CD14-positive monocyte (primary cell): Measurements from ENCODE around the gene PNMA6F. TPM values are rescaled to one million over a fixed set of nuclear protein-coding genes. Genes with fewer than 3 reads are reported as not detected.

ENCODE experiments used
- DNase-seq, 3 donors: peaks; one replicate each; pipeline ENCODE4 v3.0.0-alpha.2; 2011 to 2022
- H2AFZ ChIP-seq: 2 replicates; pipeline ENCODE4 v1.6.0; 2012; ENCODE audit warnings: mild to moderate bottlenecking, low read depth, low read length, inconsistent platforms; ENCODE audit not compliant: insufficient read depth, poor library complexity, severe bottlenecking
- H3K27ac ChIP-seq, 2 donors: 1 replicate in 1 of 2; 2 replicates in 1 of 2; pipeline ENCODE4 v1.5.1; 2012 to 2013; ENCODE audit warnings: low read length in 2 of 2, control low read depth in 1 of 2, inconsistent platforms in 1 of 2, low read depth in 1 of 2, mild to moderate bottlenecking in 1 of 2
- H3K27me3 ChIP-seq, 2 donors: one replicate each; pipeline versions ENCODE4 v1.6.0 to v1.6.1; 2011 to 2013; ENCODE audit warnings: low read length in 2 of 2; ENCODE audit not compliant: control insufficient read depth in 2 of 2, insufficient read depth in 2 of 2
- H3K36me3 ChIP-seq, 2 donors: replicated peaks in 1 of 2; 1 replicate in 1 of 2; 2 replicates in 1 of 2; pipeline versions ENCODE4 v1.5.1 to v1.6.1; 2012 to 2013; ENCODE audit warnings: low read length in 2 of 2, control low read depth in 1 of 2, inconsistent platforms in 1 of 2, mild to moderate bottlenecking in 1 of 2; ENCODE audit not compliant: insufficient read depth in 2 of 2, control insufficient read depth in 1 of 2
- H3K4me1 ChIP-seq, 2 donors: 1 replicate in 1 of 2; 2 replicates in 1 of 2; pipeline versions ENCODE4 v1.5.1 to v1.6.1; 2012 to 2013; ENCODE audit warnings: low read length in 2 of 2, control low read depth in 1 of 2, inconsistent platforms in 1 of 2, mild to moderate bottlenecking in 1 of 2, moderate library complexity in 1 of 2; ENCODE audit not compliant: insufficient read depth in 2 of 2, control insufficient read depth in 1 of 2
- H3K4me2 ChIP-seq: replicated peaks from 2 replicates; pipeline ENCODE3; 2012; ENCODE audit warnings: low read length, moderate library complexity, mild to moderate bottlenecking; ENCODE audit not compliant: poor library complexity, severe bottlenecking; ENCODE audit errors: extremely low read depth
- H3K4me3 ChIP-seq, 3 experiments: fragments of 200-600 bp in 1 of 3; sonication (generic) in 1 of 3; replicated peaks in 1 of 3; 1 replicate in 2 of 3; 2 replicates in 1 of 3; pipeline ENCODE4 v1.5.1; 2011 to 2013; ENCODE audit warnings: low read length in 3 of 3, mild to moderate bottlenecking in 3 of 3, control low read depth in 2 of 3, low read depth in 2 of 3, inconsistent platforms in 1 of 3, moderate library complexity in 1 of 3
- H3K79me2 ChIP-seq: 2 replicates; pipeline ENCODE4 v1.6.0; 2012; ENCODE audit warnings: mild to moderate bottlenecking, control low read depth, inconsistent platforms, low read length, moderate library complexity; ENCODE audit not compliant: insufficient read depth
- H3K9ac ChIP-seq: 2 replicates; pipeline ENCODE4 v1.6.0; 2017; ENCODE audit warnings: low read length, mild to moderate bottlenecking; ENCODE audit not compliant: insufficient read depth, poor library complexity, severe bottlenecking
- H3K9me3 ChIP-seq, 2 donors: replicated peaks in 1 of 2; 1 replicate in 1 of 2; 2 replicates in 1 of 2; pipeline versions ENCODE4 v1.5.1 to v1.6.1; 2012 to 2013; ENCODE audit warnings: low read length in 2 of 2, control low read depth in 1 of 2; ENCODE audit not compliant: control insufficient read depth in 1 of 2, insufficient read depth in 1 of 2
- H4K20me1 ChIP-seq: 2 replicates; pipeline ENCODE4 v1.6.0; 2012; ENCODE audit warnings: mild to moderate bottlenecking, low read length, control low read depth, moderate library complexity; ENCODE audit not compliant: insufficient read depth
- H3K27ac Mint-ChIP-seq, 7 donors: one replicate each; pipeline ENCODE4 v1.8.0; 2020; ENCODE audit warnings: mild to moderate bottlenecking in 7 of 7, mixed read lengths in 7 of 7, moderate library complexity in 6 of 7, inconsistent platforms in 2 of 7
- H3K27me3 Mint-ChIP-seq, 3 donors: one replicate each; pipeline ENCODE4 v1.8.0; 2021 to 2022; ENCODE audit warnings: low read depth in 3 of 3, mild to moderate bottlenecking in 3 of 3, mixed read lengths in 3 of 3, moderate library complexity in 3 of 3, inconsistent platforms in 1 of 3
- H3K36me3 Mint-ChIP-seq, 2 donors: one replicate each; pipeline ENCODE4 v1.8.0; 2020; ENCODE audit warnings: mixed read lengths in 2 of 2, inconsistent platforms in 1 of 2, mild to moderate bottlenecking in 1 of 2
- H3K4me1 Mint-ChIP-seq: one replicate; pipeline ENCODE4 v1.8.0; 2020; ENCODE audit warnings: mild to moderate bottlenecking, mixed read lengths
- H3K4me3 Mint-ChIP-seq, 2 donors: one replicate each; pipeline ENCODE4 v1.8.0; 2020; ENCODE audit warnings: mild to moderate bottlenecking in 2 of 2, mixed read lengths in 2 of 2, moderate library complexity in 1 of 2
- H3K9me3 Mint-ChIP-seq, 7 donors: one replicate each; pipeline ENCODE4 v1.8.0; 2020 to 2022; ENCODE audit warnings: mixed read lengths in 7 of 7, mild to moderate bottlenecking in 6 of 7, moderate library complexity in 6 of 7, inconsistent platforms in 2 of 7
- WGBS: methylation state at CpG from one replicate; pipeline ENCODE4 v1.1.5; 2013; ENCODE audit warnings: missing lambda C conversion rate; ENCODE audit not compliant: insufficient coverage; 5-methylcytosine and 5-hydroxymethylcytosine counted together
- intact Hi-C, 2 donors: fragments of 100-400 bp; cut with micrococcal nuclease; formaldehyde crosslinking; loops; one replicate each; pipeline versions ENCODE4 v1.15.0 to v1.15.1; 2023
- polyA plus RNA-seq, 3 donors: library from polyadenylated mRNA; depleted of rRNA in 1 of 3; unstranded in 2 of 3; stranded (reverse) in 1 of 3; fragments of 300-500 nt in 2 of 3; fragments of >200 nt in 1 of 3; fragmentation: Illumina TruSeq in 2 of 3; gene quantifications; 1 replicate in 2 of 3; 2 replicates in 1 of 3; pipeline ENCODE4 v1.2.3, GENCODE V29; 2012 to 2021
- TF ChIP-seq, protein P1 (sequence below): fragments of 200-600 bp; IDR thresholded peaks from one replicate; pipeline ENCODE4 v1.8.0; 2022; ENCODE audit warnings: antibody characterized with exemption, mild to moderate bottlenecking

The PNMA6F gene
- polyA plus RNA-seq, 3 donors: not detected

DNA sequence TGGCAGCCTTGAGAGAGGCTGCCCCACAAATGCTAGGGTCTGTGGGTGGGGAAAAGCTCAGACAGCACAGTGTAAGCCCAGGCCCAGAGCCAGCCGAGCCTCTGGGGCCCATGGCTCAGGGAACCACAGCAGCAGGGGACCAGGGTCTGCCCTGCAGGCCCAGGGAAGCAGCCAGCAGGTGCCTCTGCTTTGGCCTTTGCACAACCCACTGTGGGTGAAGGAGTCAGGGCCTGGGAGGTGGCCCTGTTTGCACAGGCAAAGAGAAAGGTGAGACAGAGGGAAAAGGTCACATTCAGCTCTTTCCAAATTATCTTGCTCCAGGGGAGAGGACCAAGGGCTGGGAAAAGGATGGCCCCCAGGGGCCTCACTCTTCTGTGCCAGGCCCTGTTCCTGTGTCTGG is 8.7 kb downstream of the PNMA6F start:
- no peaks in the 10 kb centered on the region for H3K4me1 ChIP-seq
- H3K27me3 ChIP-seq: no peaks in the 10 kb centered on the region
- DNase-seq: no peak
- Mint-ChIP-seq H3K36me3 (no peaks in the 10 kb centered on the region), H3K4me1 (no peaks in the 10 kb centered on the region), H3K27me3 (peaks cover 1 to 3% (median 2%) of the 10 kb centered on the region in 3 donors), H3K4me3 (no peak overlapping the region), H3K27ac (no peak overlapping the region), H3K9me3 (peaks cover 0 to 2% (median 0%) of the 10 kb centered on the region in 7 donors)
- H2AFZ ChIP-seq: no peak overlapping the region
- no peak overlapping the region for H3K9ac ChIP-seq
- intact Hi-C loops: no loop called here
- H3K4me3 ChIP-seq: no peak overlapping the region
- no peaks in the 10 kb centered on the region for H3K79me2 ChIP-seq
- no peaks in the 10 kb centered on the region for H4K20me1 ChIP-seq
- H3K36me3 ChIP-seq: no peaks in the 10 kb centered on the region
- no peak overlapping the region for H3K4me2 ChIP-seq
- TF ChIP-seq, protein P1, sequence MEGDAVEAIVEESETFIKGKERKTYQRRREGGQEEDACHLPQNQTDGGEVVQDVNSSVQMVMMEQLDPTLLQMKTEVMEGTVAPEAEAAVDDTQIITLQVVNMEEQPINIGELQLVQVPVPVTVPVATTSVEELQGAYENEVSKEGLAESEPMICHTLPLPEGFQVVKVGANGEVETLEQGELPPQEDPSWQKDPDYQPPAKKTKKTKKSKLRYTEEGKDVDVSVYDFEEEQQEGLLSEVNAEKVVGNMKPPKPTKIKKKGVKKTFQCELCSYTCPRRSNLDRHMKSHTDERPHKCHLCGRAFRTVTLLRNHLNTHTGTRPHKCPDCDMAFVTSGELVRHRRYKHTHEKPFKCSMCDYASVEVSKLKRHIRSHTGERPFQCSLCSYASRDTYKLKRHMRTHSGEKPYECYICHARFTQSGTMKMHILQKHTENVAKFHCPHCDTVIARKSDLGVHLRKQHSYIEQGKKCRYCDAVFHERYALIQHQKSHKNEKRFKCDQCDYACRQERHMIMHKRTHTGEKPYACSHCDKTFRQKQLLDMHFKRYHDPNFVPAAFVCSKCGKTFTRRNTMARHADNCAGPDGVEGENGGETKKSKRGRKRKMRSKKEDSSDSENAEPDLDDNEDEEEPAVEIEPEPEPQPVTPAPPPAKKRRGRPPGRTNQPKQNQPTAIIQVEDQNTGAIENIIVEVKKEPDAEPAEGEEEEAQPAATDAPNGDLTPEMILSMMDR: no peak
- H3K27ac ChIP-seq: no peak overlapping the region
- no peaks in the 10 kb centered on the region for H3K9me3 ChIP-seq
- no CpG with 5 or more reads among the region's 1 CpG for WGBS

DNA sequence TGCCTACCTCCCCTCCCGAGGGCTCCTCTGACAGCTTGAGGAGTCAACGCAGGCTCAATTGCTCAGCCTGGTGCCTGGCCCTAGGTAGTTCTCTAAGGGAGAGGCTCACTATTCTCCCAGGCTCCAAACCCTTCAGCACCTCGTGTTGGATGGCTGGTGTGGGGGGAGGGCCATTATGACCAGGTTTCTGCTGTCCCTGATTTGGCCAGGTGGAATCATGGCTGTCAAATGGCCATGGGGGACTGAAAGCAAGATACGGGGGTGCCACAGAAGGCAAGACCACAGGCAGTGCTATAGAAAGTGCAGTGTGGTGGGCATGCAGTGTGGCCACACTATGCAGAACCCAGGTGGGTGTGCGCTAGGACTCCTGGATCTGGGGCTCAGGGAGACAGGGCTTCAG is 9.5 kb downstream of the PNMA6F start:
- H3K27me3 Mint-ChIP-seq: peaks cover 0 to 2% (median 1%) of the 10 kb centered on the region in 3 donors
- peaks cover 0 to 2% (median 0%) of the 10 kb centered on the region in 7 donors for H3K9me3 Mint-ChIP-seq
- DNase-seq: no peak
- no peaks in the 10 kb centered on the region for H3K9me3 ChIP-seq
- no peaks in the 10 kb centered on the region for H4K20me1 ChIP-seq
- H3K36me3 Mint-ChIP-seq: no peaks in the 10 kb centered on the region
- H3K4me3 Mint-ChIP-seq: no peak overlapping the region
- TF ChIP-seq, protein P1: no peak
- intact Hi-C loops: no loop called here
- H3K36me3 ChIP-seq: no peaks in the 10 kb centered on the region
- H3K27ac Mint-ChIP-seq: no peak overlapping the region
- WGBS: no CpG with 5 or more reads among the region's 5 CpGs
- no peak overlapping the region for H3K27ac ChIP-seq
- H3K27me3 ChIP-seq: no peaks in the 10 kb centered on the region
- H3K4me1 Mint-ChIP-seq: no peaks in the 10 kb centered on the region
- H2AFZ ChIP-seq: no peak overlapping the region
- H3K9ac ChIP-seq: no peak overlapping the region
- no peaks in the 10 kb centered on the region for H3K79me2 ChIP-seq
- H3K4me3 ChIP-seq: no peak overlapping the region
- no peak overlapping the region for H3K4me2 ChIP-seq
- no peaks in the 10 kb centered on the region for H3K4me1 ChIP-seq
